HepG2 (cell line): ENCODE results near the gene PTCD3.

Experiments used
- AHR ChIP-seq: IDR thresholded peaks from 2 replicates; pipeline ENCODE4 v1.6.1; 2018; ENCODE audit warnings: missing genetic modification reagents, missing compliant biosample characterization
- CREB1 ChIP-seq, 2 experiments: fragments of 450-650 bp in 1 of 2; IDR thresholded peaks; 2 replicates each; pipeline ENCODE4 v1.6.1; 2016 to 2017; ENCODE audit warnings: control low read depth in 1 of 2, mild to moderate bottlenecking in 1 of 2, missing compliant biosample characterization in 1 of 2, missing genetic modification characterization in 1 of 2
- EP300 ChIP-seq, 3 experiments: sonication (generic) in 1 of 3; formaldehyde crosslinking in 1 of 3; IDR thresholded peaks; 2 replicates each; pipeline versions ENCODE4 v1.5.1 to v1.6.1; 2011 to 2020; ENCODE audit warnings: low read depth in 2 of 3, low read length in 2 of 3, borderline replicate concordance in 1 of 3, improper control_type of control experiment in 1 of 3, mild to moderate bottlenecking in 1 of 3, missing genetic modification reagents in 1 of 3, moderate library complexity in 1 of 3
- GABPA ChIP-seq, 2 experiments: IDR thresholded peaks; 2 replicates each; pipeline ENCODE4 v1.6.1; 2011 to 2016; ENCODE audit warnings: low read depth in 2 of 2, low read length in 1 of 2, missing biosample characterization in 1 of 2, missing genetic modification characterization in 1 of 2
- KLF9 ChIP-seq: IDR thresholded peaks from 2 replicates; pipeline ENCODE4 v1.6.1; 2016; ENCODE audit warnings: low read depth
- ONECUT2 ChIP-seq: sonication (generic); formaldehyde crosslinking; IDR thresholded peaks from 2 replicates; pipeline ENCODE4 v1.4.0; 2020; ENCODE audit warnings: missing genetic modification reagents
- YY1 ChIP-seq: IDR thresholded peaks from 2 replicates; pipeline ENCODE4 v1.6.1; 2011; ENCODE audit warnings: low read length, low read depth, moderate library complexity, mild to moderate bottlenecking; ENCODE audit not compliant: insufficient read depth, insufficient replicate concordance
- ZFP36 ChIP-seq: fragments of 150-350 bp; IDR thresholded peaks from 2 replicates; pipeline ENCODE4 v1.6.1; 2018; ENCODE audit warnings: borderline replicate concordance, low read length, low read depth; ENCODE audit not compliant: partially characterized antibody
- ZNF274 ChIP-seq: sonication (generic); formaldehyde crosslinking; IDR thresholded peaks from 2 replicates; pipeline ENCODE4 v1.5.1; 2020; ENCODE audit warnings: mild to moderate bottlenecking, missing genetic modification reagents
- TF ChIP-seq, protein P1 (sequence below): sonication (generic); formaldehyde crosslinking; IDR thresholded peaks from 2 replicates; pipeline ENCODE4 v1.4.0; 2020; ENCODE audit warnings: missing genetic modification reagents, borderline replicate concordance
- TF ChIP-seq, protein P2 (sequence below): sonication (generic); formaldehyde crosslinking; IDR thresholded peaks from 2 replicates; pipeline ENCODE4 v1.4.0; 2020; ENCODE audit warnings: missing genetic modification reagents
- TF ChIP-seq, protein P3 (sequence below): sonication (generic); formaldehyde crosslinking; IDR thresholded peaks from 2 replicates; pipeline ENCODE4 v1.4.0; 2020; ENCODE audit warnings: missing genetic modification reagents
- TF ChIP-seq, protein P4 (sequence below): sonication (generic); formaldehyde crosslinking; IDR thresholded peaks from 2 replicates; pipeline ENCODE4 v1.5.1; 2020; ENCODE audit warnings: missing genetic modification reagents, mild to moderate bottlenecking, borderline replicate concordance

DNA sequence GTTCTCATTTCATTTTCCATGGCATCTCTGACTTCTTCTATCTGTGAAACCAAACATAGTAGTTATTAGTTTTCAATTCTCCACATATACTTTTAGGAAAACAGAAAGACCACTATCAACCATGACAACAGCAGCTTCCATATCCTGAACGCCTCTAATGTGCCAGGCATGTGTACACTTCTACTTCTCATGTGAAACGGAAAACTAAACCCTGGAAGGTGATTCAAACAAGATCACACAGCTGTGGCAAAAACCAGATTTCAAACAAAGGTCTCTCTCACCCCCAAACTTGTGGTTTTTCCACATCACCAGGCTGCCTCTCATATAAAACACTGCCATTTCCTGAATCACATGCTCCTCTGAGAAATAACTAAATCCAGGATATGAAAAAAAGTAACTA is 41.8 kb downstream of the PTCD3 start:
- no peak for TF ChIP-seq AHR
- TF ChIP-seq ONECUT2 = no peak
- TF ChIP-seq, protein P1, sequence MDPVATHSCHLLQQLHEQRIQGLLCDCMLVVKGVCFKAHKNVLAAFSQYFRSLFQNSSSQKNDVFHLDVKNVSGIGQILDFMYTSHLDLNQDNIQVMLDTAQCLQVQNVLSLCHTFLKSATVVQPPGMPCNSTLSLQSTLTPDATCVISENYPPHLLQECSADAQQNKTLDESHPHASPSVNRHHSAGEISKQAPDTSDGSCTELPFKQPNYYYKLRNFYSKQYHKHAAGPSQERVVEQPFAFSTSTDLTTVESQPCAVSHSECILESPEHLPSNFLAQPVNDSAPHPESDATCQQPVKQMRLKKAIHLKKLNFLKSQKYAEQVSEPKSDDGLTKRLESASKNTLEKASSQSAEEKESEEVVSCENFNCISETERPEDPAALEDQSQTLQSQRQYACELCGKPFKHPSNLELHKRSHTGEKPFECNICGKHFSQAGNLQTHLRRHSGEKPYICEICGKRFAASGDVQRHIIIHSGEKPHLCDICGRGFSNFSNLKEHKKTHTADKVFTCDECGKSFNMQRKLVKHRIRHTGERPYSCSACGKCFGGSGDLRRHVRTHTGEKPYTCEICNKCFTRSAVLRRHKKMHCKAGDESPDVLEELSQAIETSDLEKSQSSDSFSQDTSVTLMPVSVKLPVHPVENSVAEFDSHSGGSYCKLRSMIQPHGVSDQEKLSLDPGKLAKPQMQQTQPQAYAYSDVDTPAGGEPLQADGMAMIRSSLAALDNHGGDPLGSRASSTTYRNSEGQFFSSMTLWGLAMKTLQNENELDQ (CRISPR knock-in tag) = no peak
- TF ChIP-seq ZFP36 = no peak
- TF ChIP-seq, protein P2, sequence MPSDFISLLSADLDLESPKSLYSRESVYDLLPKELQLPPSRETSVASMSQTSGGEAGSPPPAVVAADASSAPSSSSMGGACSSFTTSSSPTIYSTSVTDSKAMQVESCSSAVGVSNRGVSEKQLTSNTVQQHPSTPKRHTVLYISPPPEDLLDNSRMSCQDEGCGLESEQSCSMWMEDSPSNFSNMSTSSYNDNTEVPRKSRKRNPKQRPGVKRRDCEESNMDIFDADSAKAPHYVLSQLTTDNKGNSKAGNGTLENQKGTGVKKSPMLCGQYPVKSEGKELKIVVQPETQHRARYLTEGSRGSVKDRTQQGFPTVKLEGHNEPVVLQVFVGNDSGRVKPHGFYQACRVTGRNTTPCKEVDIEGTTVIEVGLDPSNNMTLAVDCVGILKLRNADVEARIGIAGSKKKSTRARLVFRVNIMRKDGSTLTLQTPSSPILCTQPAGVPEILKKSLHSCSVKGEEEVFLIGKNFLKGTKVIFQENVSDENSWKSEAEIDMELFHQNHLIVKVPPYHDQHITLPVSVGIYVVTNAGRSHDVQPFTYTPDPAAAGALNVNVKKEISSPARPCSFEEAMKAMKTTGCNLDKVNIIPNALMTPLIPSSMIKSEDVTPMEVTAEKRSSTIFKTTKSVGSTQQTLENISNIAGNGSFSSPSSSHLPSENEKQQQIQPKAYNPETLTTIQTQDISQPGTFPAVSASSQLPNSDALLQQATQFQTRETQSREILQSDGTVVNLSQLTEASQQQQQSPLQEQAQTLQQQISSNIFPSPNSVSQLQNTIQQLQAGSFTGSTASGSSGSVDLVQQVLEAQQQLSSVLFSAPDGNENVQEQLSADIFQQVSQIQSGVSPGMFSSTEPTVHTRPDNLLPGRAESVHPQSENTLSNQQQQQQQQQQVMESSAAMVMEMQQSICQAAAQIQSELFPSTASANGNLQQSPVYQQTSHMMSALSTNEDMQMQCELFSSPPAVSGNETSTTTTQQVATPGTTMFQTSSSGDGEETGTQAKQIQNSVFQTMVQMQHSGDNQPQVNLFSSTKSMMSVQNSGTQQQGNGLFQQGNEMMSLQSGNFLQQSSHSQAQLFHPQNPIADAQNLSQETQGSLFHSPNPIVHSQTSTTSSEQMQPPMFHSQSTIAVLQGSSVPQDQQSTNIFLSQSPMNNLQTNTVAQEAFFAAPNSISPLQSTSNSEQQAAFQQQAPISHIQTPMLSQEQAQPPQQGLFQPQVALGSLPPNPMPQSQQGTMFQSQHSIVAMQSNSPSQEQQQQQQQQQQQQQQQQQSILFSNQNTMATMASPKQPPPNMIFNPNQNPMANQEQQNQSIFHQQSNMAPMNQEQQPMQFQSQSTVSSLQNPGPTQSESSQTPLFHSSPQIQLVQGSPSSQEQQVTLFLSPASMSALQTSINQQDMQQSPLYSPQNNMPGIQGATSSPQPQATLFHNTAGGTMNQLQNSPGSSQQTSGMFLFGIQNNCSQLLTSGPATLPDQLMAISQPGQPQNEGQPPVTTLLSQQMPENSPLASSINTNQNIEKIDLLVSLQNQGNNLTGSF = no peak
- no peak for TF ChIP-seq YY1
- no peak for TF ChIP-seq EP300 (IDR thresholded peaks at IDR 0.05; ENCODE audit: low read depth in 2 of 2, low read length in 2 of 2)
- TF ChIP-seq EP300 (CRISPR knock-in tag; IDR thresholded peaks at IDR 0.05; ENCODE audit: borderline replicate concordance) = no peak
- no peak for TF ChIP-seq KLF9 (CRISPR knock-in tag)
- TF ChIP-seq, protein P3, sequence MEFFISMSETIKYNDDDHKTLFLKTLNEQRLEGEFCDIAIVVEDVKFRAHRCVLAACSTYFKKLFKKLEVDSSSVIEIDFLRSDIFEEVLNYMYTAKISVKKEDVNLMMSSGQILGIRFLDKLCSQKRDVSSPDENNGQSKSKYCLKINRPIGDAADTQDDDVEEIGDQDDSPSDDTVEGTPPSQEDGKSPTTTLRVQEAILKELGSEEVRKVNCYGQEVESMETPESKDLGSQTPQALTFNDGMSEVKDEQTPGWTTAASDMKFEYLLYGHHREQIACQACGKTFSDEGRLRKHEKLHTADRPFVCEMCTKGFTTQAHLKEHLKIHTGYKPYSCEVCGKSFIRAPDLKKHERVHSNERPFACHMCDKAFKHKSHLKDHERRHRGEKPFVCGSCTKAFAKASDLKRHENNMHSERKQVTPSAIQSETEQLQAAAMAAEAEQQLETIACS = no peak
- no peak for TF ChIP-seq GABPA (IDR thresholded peaks at IDR 0.05; ENCODE audit: low read depth, low read length)
- TF ChIP-seq GABPA (CRISPR knock-in tag; IDR thresholded peaks at IDR 0.05; ENCODE audit: low read depth) = no peak
- TF ChIP-seq, protein P4, sequence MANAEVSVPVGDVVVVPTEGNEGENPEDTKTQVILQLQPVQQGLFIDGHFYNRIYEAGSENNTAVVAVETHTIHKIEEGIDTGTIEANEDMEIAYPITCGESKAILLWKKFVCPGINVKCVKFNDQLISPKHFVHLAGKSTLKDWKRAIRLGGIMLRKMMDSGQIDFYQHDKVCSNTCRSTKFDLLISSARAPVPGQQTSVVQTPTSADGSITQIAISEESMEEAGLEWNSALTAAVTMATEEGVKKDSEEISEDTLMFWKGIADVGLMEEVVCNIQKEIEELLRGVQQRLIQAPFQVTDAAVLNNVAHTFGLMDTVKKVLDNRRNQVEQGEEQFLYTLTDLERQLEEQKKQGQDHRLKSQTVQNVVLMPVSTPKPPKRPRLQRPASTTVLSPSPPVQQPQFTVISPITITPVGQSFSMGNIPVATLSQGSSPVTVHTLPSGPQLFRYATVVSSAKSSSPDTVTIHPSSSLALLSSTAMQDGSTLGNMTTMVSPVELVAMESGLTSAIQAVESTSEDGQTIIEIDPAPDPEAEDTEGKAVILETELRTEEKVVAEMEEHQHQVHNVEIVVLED (CRISPR knock-in tag) = no peak
- TF ChIP-seq CREB1 (IDR thresholded peaks at IDR 0.05) = no peak
- TF ChIP-seq CREB1 (CRISPR knock-in tag; IDR thresholded peaks at IDR 0.05) = no peak
- no peak for TF ChIP-seq ZNF274 (CRISPR knock-in tag)
